OCI-LY3 (cell line): ENCODE measurements around the gene SPTA1.

ENCODE experiments used
- EZH2phosphoT487 ChIP-seq: fragments of 200-600 bp; shearing (Covaris generic); IDR thresholded peaks from 2 replicates; pipeline ENCODE4 v1.6.1; 2018; ENCODE audit warnings: antibody characterized with exemption, mixed run types, low read depth
- TF ChIP-seq, protein P1 (sequence below): fragments of 200-600, 300-600 bp; sonication (generic); IDR thresholded peaks from 2 replicates; pipeline ENCODE4 v1.5.1; 2014; ENCODE audit warnings: antibody characterized with exemption, low read length, low read depth

- TF ChIP-seq, protein P1, sequence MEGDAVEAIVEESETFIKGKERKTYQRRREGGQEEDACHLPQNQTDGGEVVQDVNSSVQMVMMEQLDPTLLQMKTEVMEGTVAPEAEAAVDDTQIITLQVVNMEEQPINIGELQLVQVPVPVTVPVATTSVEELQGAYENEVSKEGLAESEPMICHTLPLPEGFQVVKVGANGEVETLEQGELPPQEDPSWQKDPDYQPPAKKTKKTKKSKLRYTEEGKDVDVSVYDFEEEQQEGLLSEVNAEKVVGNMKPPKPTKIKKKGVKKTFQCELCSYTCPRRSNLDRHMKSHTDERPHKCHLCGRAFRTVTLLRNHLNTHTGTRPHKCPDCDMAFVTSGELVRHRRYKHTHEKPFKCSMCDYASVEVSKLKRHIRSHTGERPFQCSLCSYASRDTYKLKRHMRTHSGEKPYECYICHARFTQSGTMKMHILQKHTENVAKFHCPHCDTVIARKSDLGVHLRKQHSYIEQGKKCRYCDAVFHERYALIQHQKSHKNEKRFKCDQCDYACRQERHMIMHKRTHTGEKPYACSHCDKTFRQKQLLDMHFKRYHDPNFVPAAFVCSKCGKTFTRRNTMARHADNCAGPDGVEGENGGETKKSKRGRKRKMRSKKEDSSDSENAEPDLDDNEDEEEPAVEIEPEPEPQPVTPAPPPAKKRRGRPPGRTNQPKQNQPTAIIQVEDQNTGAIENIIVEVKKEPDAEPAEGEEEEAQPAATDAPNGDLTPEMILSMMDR = no peak
- no peak for TF ChIP-seq EZH2phosphoT487
Measured at GRCh38 chr1:158689110-158689509, 2.6 kb upstream of the SPTA1 start.
